Fibroblast of the aortic adventitia (primary cell): Measurements from ENCODE around the gene ALDH9A1. TPM values are rescaled to one million over a fixed set of nuclear protein-coding genes. Genes with fewer than 3 reads are reported as not detected.
"Not testable (repeated sequence)": the region's sequence is repeated elsewhere in the genome, so short reads cannot be mapped to it uniquely, and the experiment has no call there.

Experiments used
- DNase-seq: peaks from one replicate; pipeline ENCODE4 v3.0.0-alpha.2; 2010; ENCODE audit warnings: low read depth
- H3K4me3 ChIP-seq: 2 replicates; pipeline ENCODE4 v1.5.1; 2011; ENCODE audit warnings: low read depth, mild to moderate bottlenecking, control low read depth, low read length, moderate library complexity
- CTCF ChIP-seq: IDR thresholded peaks from 2 replicates; pipeline ENCODE4 v1.5.1; 2011; ENCODE audit warnings: mild to moderate bottlenecking, low read length, control low read depth, inconsistent platforms; ENCODE audit not compliant: insufficient read depth
- total RNA-seq: library from RNA; depleted of rRNA; stranded (reverse); fragments of >200 nt; gene quantifications from 2 replicates; pipeline ENCODE4 v1.2.3, GENCODE V29; 2012; ENCODE audit warnings: low replicate concordance

Gene ALDH9A1
- total RNA-seq, 1 donor: 97.2 TPM

DNA sequence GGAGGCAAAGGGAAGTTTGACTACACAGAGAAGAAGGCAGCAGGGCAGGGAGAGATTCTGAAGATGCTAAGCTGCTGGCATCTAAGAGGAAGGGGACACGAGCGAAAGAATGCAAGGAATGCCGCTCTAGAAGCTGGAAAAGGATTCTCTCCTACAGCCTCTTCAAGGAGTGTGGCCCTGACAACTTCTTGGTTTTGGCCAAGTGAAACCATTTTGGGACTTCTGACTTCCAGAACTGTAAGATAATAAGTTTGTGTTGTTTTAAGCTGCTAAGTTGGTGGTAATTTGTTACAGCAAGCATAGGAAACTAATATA lies 38.8 kb downstream of the ALDH9A1 start:
- DNase-seq: no peak
- no peak overlapping the region for H3K4me3 ChIP-seq
- TF ChIP-seq CTCF: no peak

DNA sequence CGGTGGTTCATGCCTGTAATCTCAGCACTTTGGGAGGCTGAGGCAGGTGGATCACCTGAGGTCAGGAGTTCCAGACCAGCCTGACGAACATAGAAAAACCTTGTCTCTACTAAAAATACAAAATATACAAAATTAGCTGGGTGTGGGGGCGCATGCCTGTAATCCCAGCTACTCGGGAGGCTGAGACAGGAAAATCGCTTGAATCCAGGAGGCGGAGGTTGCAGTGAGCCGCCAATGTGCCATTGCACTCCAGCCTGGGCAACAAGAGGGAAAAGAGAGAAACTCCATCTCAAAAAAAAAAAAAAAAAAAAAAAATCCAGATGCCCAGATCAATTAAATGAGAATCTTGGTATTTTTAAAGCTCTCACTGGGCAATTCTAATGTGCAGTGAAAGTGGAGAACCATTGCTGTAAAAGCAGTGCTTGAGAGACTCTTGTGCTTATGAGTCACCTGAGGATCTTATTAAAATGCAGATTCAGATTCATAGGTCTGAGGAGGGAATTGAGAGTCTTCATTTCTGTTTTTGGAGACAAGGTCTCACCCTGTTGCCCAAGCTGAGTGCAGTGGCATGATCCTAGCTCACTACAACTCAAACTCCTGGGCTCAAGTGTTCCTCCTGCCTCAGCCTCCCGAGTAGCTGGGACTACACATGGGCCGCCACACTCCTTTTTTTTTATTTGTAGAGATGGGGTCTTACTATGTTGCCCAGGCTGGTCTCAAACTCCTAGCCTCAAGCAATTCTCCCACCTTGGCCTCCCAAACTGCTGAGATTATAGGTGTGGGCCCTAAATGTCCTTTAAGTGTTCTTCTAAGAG lies 39.4 kb downstream of the ALDH9A1 start:
- not testable (repeated sequence) for H3K4me3 ChIP-seq, DNase-seq

DNA sequence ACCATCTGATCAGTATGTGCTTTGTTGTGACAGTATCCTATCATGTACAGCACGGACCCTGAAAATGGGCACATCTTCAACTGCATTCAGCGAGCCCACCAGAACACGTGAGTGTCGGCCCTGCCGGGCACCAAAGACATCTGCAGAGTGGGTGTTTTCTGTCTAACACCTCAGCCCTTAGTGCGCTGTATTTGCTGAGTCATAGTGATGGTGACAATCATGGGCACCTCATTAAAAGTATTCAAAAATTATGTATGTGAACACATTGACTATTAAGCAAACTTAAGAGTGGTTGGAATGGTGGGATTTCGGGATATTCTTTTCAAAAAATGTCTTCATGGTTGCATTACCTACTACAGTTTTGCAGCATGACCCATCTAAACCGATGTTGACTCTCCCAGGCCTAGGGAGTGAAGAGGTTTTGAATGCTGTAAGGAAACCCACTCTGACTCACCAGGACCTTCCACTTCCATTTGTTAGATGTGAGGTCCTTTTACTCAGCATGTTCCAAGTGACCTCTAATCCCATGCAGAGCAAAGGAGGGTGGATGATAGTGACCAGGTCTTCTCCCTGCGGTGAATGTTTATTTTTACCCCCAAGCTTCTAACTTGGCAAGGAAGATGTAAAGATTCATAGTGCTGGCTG lies 47.3 kb downstream of the ALDH9A1 start:
- TF ChIP-seq CTCF: no peak
- H3K4me3 ChIP-seq: no peak overlapping the region
- DNase-seq: no peak

DNA sequence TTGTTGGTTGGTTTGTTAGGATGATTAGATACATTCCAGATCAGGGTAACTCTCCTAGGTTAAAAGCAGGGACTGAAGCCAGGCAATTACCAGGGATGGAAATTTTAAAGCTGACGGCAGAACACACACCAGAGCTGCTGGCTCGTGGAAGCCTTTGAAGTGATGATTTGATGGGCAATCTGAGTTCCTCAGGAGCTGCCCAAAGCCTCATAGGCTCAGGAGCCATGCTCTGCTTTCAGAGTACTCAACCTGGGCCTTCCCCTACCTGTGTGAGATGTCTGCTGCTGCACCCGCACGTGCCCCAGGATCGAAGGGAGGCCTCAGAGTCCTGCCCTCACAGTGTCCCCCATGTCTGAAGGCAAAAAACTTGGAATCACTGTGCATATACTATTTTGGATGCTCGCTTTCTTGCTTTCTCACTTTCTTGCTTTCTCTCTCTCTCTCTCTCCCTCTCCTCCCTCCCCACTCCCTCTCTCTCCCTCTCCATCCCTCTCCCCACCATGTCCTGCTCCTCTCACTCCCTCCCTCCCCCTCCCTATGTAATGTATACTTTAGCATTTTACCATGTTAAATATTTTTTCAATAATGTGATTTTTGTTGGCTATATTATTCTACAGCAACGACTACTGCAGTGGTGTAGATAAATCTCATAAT lies 49.3 kb downstream of the ALDH9A1 start:
- no peak for TF ChIP-seq CTCF
- H3K4me3 ChIP-seq: no peak overlapping the region

DNA sequence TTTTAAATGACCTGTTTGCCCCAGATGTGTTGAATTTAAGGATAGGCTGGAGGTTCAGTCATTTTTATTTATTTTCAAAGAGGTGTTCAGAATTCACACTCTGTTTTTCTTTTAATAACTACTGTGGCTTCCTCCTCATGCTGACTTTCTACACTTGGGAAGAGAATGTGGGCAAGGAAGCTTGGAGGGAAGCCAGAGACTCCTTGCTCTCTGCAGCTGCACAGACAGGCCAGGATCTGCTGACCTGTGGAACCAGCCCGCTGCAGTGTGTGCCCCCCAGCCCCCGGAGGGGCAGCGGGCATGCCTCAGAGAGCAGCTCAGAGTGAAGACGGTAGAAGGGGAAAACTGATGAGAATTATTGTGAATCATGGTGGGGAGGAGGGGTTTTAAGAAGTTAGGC lies 50.4 kb downstream of the ALDH9A1 start:
- no peak for TF ChIP-seq CTCF
- DNase-seq: peak; percentile 18
- H3K4me3 ChIP-seq: no peak overlapping the region

More for the DNA sequence above, 49.3 kb downstream of the ALDH9A1 start:
- DNase-seq: no peak

DNA sequence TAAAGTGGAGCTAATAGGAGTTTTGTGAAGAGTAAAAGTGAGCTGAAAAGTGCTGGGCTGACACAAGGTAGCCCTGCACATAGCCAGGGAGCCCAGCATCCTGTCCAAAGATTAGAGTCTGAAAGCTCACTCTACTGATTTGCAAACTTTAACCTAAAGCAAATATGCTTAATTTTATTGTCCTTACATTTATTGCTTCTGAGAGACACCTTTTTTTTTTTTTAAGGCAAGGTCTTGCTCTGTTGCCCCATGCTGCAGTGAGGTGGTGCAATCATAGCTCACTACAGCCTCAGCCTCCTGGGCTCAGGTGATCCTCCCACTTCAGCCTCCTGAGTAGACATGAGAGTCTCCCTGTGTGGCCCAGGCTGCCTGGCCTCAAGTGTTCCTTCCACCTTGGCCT lies 50.8 kb downstream of the ALDH9A1 start:
- TF ChIP-seq CTCF: no peak
- DNase-seq: no peak
- no peak overlapping the region for H3K4me3 ChIP-seq

GRCh38 chr1:165645654-165646366 lies 52.6 kb downstream of the ALDH9A1 start:
- no peak overlapping the region for H3K4me3 ChIP-seq
- TF ChIP-seq CTCF: no peak
- peak; percentile 27 for DNase-seq
